Keratinocyte (primary cell): ENCODE results near the gene RNF112. TPM values are rescaled to one million over a fixed set of nuclear protein-coding genes. Genes with fewer than 3 reads are reported as not detected.

Experiments
- DNase-seq: peaks from one replicate; pipeline ENCODE4 v3.0.0-alpha.2; 2011; ENCODE audit warnings: low read depth, missing footprints, low spot score
- FAIRE-seq: peaks from 2 replicates; lab custom pipeline; 2011; peaks lifted over from hg19 to GRCh38; lab: Jason Lieb, UNC
- H2AFZ ChIP-seq: 2 replicates; pipeline ENCODE4 v1.6.0; 2012; ENCODE audit warnings: low read length, control low read depth, inconsistent platforms; ENCODE audit not compliant: control insufficient read depth
- H3K27ac ChIP-seq: 2 replicates; pipeline ENCODE4 v1.5.1; 2011; ENCODE audit warnings: low read length; ENCODE audit not compliant: control insufficient read depth, insufficient read depth
- H3K27me3 ChIP-seq: 3 replicates; pipeline ENCODE4 v1.6.0; 2011; ENCODE audit warnings: low read length; ENCODE audit not compliant: control insufficient read depth, insufficient read depth; ENCODE audit errors: extremely low read depth
- H3K36me3 ChIP-seq, 2 experiments: 2 replicates in 1 of 2; 3 replicates in 1 of 2; pipeline ENCODE4 v1.5.1; 2011; ENCODE audit warnings: low read length in 2 of 2, mild to moderate bottlenecking in 1 of 2; ENCODE audit not compliant: control insufficient read depth in 2 of 2, insufficient read depth in 2 of 2; ENCODE audit errors: extremely low read depth in 1 of 2
- H3K4me1 ChIP-seq: 3 replicates; pipeline ENCODE4 v1.5.1; 2011; ENCODE audit warnings: low read length; ENCODE audit not compliant: control insufficient read depth, insufficient read depth; ENCODE audit errors: extremely low read depth
- H3K4me2 ChIP-seq: 3 replicates; pipeline ENCODE4 v1.6.0; 2011; ENCODE audit warnings: low read depth, low read length; ENCODE audit not compliant: control insufficient read depth, insufficient read depth; ENCODE audit errors: extremely low read depth
- H3K4me3 ChIP-seq, 3 experiments: fragments of 200-600 bp in 1 of 3; sonication (generic) in 1 of 3; 2 replicates in 2 of 3; 3 replicates in 1 of 3; pipeline ENCODE4 v1.5.1; 2011 to 2016; ENCODE audit warnings: low read length in 3 of 3, mild to moderate bottlenecking in 3 of 3, control low read depth in 2 of 3, inconsistent platforms in 1 of 3, low read depth in 1 of 3, mixed read lengths in 1 of 3, mixed run types in 1 of 3, moderate library complexity in 1 of 3; ENCODE audit not compliant: control insufficient read depth in 2 of 3, insufficient read depth in 2 of 3; ENCODE audit errors: extremely low read depth in 1 of 3
- H3K79me2 ChIP-seq: 2 replicates; pipeline ENCODE4 v1.6.0; 2012; ENCODE audit warnings: low read length; ENCODE audit not compliant: control insufficient read depth, insufficient read depth
- H3K9ac ChIP-seq: 3 replicates; pipeline ENCODE4 v1.6.0; 2011; ENCODE audit warnings: low read length; ENCODE audit not compliant: control insufficient read depth, insufficient read depth; ENCODE audit errors: extremely low read depth
- H3K9me1 ChIP-seq: 3 replicates; pipeline ENCODE4 v1.6.0; 2011; ENCODE audit warnings: low read length; ENCODE audit not compliant: control insufficient read depth, insufficient read depth; ENCODE audit errors: extremely low read depth
- H3K9me3 ChIP-seq: 2 replicates; pipeline ENCODE4 v1.5.1; 2012; ENCODE audit warnings: low read depth, low read length; ENCODE audit not compliant: control insufficient read depth
- H4K20me1 ChIP-seq: 3 replicates; pipeline ENCODE4 v1.6.0; 2011; ENCODE audit warnings: low read length; ENCODE audit not compliant: control insufficient read depth, insufficient read depth; ENCODE audit errors: extremely low read depth
- EZH2 ChIP-seq: IDR thresholded peaks from one replicate; pipeline ENCODE4 v1.6.1; 2012; ENCODE audit warnings: inconsistent platforms, mild to moderate bottlenecking, low read length, moderate library complexity
- dilution Hi-C: fragments of 300-500 bp; cut with MboI; formaldehyde crosslinking; loops from one replicate; pipeline ENCODE4 v1.7.0; 2020; ENCODE audit warnings: low sequenced_read_pairs; ENCODE audit not compliant: extremely low pct_ligation_motif_present
- polyA plus RNA-seq, 5 experiments: library from polyadenylated mRNA; depleted of rRNA in 3 of 5; stranded (reverse) in 3 of 5; stranded (forward) in 1 of 5; unstranded in 1 of 5; fragments of >200 nt; gene quantifications; 1 replicate in 1 of 5; 2 replicates in 3 of 5; 3 replicates in 1 of 5; pipeline versions ENCODE4 v1.2.1 to v1.2.3, GENCODE V29; 2011 to 2012; ENCODE audit warnings: missing spikeins in 2 of 5, low read depth in 1 of 5, low replicate concordance in 1 of 5
- TF ChIP-seq, protein P1 (sequence below), 3 experiments: IDR thresholded peaks in 1 of 3; conservative IDR thresholded peaks in 1 of 3; optimal IDR thresholded peaks in 1 of 3; 2 replicates in 2 of 3; 3 replicates in 1 of 3; pipeline versions ENCODE3 to v1.5.1; 2011; ENCODE audit warnings: low read length in 3 of 3, mild to moderate bottlenecking in 3 of 3, moderate library complexity in 2 of 3, control low read depth in 1 of 3, inconsistent platforms in 1 of 3; ENCODE audit not compliant: insufficient read depth in 2 of 3; ENCODE audit errors: extremely low read depth in 1 of 3

The RNF112 gene
- polyA plus RNA-seq, 1 donor (not counting 4 experiments of a cell fraction or from before 2014, with no cell fraction given), result 0.05 TPM

DNA sequence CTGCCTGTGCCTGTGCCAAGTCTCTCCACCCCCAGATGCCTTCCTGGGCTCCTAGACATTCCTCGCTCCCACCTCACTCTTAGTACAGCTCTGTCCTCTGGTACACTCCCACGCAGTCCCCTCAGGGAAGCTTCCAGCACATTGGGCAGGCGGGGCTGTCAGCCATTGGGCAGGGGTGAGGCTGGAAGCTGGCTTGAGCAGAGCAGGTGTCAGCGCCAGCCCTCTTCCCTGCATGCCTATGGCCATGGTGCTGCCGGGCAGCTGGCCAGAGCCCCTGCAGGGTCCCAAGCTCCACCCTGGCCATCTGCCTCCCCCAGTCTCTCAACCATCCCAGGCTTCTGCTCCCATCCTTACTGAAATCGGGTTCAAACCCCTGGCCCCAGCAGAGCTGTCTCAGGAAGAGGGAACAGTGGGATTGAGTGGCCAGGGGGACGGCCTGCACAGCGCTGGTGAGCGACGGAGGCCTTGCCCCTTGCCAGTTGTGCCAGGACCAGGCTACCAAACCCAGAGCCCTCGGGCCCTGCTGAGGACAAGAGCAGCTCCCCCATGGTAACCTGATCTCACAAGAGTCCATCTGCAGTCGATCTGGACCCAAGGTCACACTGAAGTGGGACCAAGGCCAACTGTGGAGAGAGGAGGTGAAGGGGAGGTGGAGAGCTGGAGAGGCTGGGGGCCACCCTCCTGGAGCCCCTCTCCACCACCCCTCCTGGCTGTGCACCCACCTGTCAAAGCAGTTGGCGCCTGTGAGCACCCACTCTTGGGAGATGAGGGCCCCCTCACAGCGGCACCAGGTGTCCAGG is 46.1 kb upstream of the RNF112 start:
- Histone ChIP-seq H4K20me1 (no peaks in the 10 kb centered on the region), H3K9ac (no peak overlapping the region), H3K9me1 (no peaks in the 10 kb centered on the region), H3K79me2 (peaks cover 2% of the 10 kb centered on the region), H3K27me3 (no peaks in the 10 kb centered on the region), H3K36me3 (no peaks in the 10 kb centered on the region), H3K27ac (no peak overlapping the region), H2AFZ (no peak overlapping the region), H3K4me3 (no peak overlapping the region), H3K4me1 (peaks cover 12% of the 10 kb centered on the region), H3K4me2 (no peak overlapping the region), H3K9me3 (no peaks in the 10 kb centered on the region)
- TF ChIP-seq, protein P1, sequence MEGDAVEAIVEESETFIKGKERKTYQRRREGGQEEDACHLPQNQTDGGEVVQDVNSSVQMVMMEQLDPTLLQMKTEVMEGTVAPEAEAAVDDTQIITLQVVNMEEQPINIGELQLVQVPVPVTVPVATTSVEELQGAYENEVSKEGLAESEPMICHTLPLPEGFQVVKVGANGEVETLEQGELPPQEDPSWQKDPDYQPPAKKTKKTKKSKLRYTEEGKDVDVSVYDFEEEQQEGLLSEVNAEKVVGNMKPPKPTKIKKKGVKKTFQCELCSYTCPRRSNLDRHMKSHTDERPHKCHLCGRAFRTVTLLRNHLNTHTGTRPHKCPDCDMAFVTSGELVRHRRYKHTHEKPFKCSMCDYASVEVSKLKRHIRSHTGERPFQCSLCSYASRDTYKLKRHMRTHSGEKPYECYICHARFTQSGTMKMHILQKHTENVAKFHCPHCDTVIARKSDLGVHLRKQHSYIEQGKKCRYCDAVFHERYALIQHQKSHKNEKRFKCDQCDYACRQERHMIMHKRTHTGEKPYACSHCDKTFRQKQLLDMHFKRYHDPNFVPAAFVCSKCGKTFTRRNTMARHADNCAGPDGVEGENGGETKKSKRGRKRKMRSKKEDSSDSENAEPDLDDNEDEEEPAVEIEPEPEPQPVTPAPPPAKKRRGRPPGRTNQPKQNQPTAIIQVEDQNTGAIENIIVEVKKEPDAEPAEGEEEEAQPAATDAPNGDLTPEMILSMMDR (optimal IDR thresholded peaks at IDR 0.05 in 1 of 3, IDR thresholded peaks at IDR 0.05 in 1 of 3, conservative IDR thresholded peaks at IDR 0.05 in 1 of 3; ENCODE audit: extremely low read depth in 1 of 3, insufficient read depth in 2 of 3, low read length in 3 of 3), result no peak
- TF ChIP-seq EZH2, result no peak
- DNase-seq (no peak), FAIRE-seq (no peak)
- dilution Hi-C loops, result loop anchor here (5.0 to 25.0 kb wide), 2 partner anchors 92 to 297 kb away; no protein-coding TSS in a partner anchor

DNA sequence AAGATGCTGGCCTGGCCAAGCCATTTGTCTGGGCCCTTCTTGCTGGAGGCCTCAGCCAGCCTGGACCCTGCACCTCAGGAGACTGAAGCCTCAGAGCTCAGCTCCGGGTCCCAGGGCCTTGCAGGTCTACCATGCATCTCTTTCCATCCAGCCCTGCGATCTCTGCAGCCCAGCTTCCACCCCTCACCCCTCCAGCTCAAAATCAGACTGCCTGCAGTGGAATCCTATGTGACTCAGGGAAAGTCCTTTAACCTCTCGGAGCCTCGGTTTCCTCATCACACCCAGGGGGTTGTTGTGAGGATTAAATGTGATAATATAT is 45.6 kb upstream of the RNF112 start:
- no peak overlapping the region for H3K9ac ChIP-seq
- FAIRE-seq (no peak), DNase-seq (no peak)
- TF ChIP-seq, protein P1 (optimal IDR thresholded peaks at IDR 0.05 in 1 of 3, IDR thresholded peaks at IDR 0.05 in 1 of 3, conservative IDR thresholded peaks at IDR 0.05 in 1 of 3; ENCODE audit: extremely low read depth in 1 of 3, insufficient read depth in 2 of 3, low read length in 3 of 3), result no peak
- no peak for TF ChIP-seq EZH2
- dilution Hi-C loops, result loop anchor here (25.0 kb wide), 1 partner anchor 297 kb away; no protein-coding TSS in a partner anchor
- H2AFZ ChIP-seq, result no peak overlapping the region
- no peak overlapping the region for H3K4me2 ChIP-seq
- no peaks in the 10 kb centered on the region for H4K20me1 ChIP-seq
- no peak overlapping the region for H3K4me3 ChIP-seq
- no peaks in the 10 kb centered on the region for H3K9me3 ChIP-seq
- H3K79me2 ChIP-seq, result peaks cover 2% of the 10 kb centered on the region
- H3K27ac ChIP-seq, result no peak overlapping the region
- no peaks in the 10 kb centered on the region for H3K9me1 ChIP-seq
- H3K27me3 ChIP-seq, result no peaks in the 10 kb centered on the region
- H3K36me3 ChIP-seq, result no peaks in the 10 kb centered on the region
- H3K4me1 ChIP-seq, result peaks cover 12% of the 10 kb centered on the region
